ENCODE data around the gene PPP1R1A. TPM values are rescaled to one million over a fixed set of nuclear protein-coding genes. Genes with fewer than 3 reads are reported as not detected.

Gene PPP1R1A
- polyA plus RNA-seq, 1 experiment: not detected

- CTCF ChIA-PET: interaction anchor here (0.8 to 7.6 kb wide), 13 partner anchors 8 to 77 kb away, joined by 3 to 59 read pairs (median 5); partner anchors contain the start of gene PPP1R1A
- DNase-seq (ENCODE audit: low read depth): no peak
- Histone ChIP-seq H3K27me3 (ENCODE audit: control insufficient read depth, insufficient read depth, low read length) (peaks cover 3% of the 10 kb centered on the region), H3K36me3 (ENCODE audit: control insufficient read depth, insufficient read depth, low read length) (no peaks in the 10 kb centered on the region), H3K4me3 (ENCODE audit: low read depth, low read length) (no peak overlapping the region)
- POLR2A ChIA-PET: no interaction called here
- peak; percentile 92 for TF ChIP-seq CTCF (IDR thresholded peaks at IDR 0.05; ENCODE audit: insufficient read depth, low read depth, low read length)
Measured at GRCh38 chr12:54596526-54596946, 8.1 kb upstream of the PPP1R1A start.

GRCh38 chr12:54595471-54595870 lies 7.0 kb upstream of the PPP1R1A start:
- no peak for TF ChIP-seq CTCF (IDR thresholded peaks at IDR 0.05; ENCODE audit: insufficient read depth, low read depth, low read length)
- POLR2A ChIA-PET: no interaction called here
- CTCF ChIA-PET: interaction anchor here (1.1 to 7.6 kb wide), 11 partner anchors 8 to 78 kb away, joined by 3 to 59 read pairs (median 7); partner anchors contain the start of gene PPP1R1A
- H3K27me3 ChIP-seq (ENCODE audit: control insufficient read depth, insufficient read depth, low read length): peaks cover 6% of the 10 kb centered on the region
- no peak for DNase-seq (ENCODE audit: low read depth)
- H3K4me3 ChIP-seq (ENCODE audit: low read depth, low read length): no peak overlapping the region
- H3K36me3 ChIP-seq (ENCODE audit: control insufficient read depth, insufficient read depth, low read length): no peaks in the 10 kb centered on the region

- Histone ChIP-seq H3K4me3 (ENCODE audit: low read depth, low read length) (no peak overlapping the region), H3K36me3 (ENCODE audit: control insufficient read depth, insufficient read depth, low read length) (no peaks in the 10 kb centered on the region), H3K27me3 (ENCODE audit: control insufficient read depth, insufficient read depth, low read length) (peaks cover 19% of the 10 kb centered on the region)
- ChIA-PET CTCF (interaction anchor here (1.5 to 4.8 kb wide), 2 partner anchors 8 to 15 kb away, joined by 4 to 35 read pairs; no protein-coding TSS in a partner anchor), POLR2A (no interaction called here)
- no peak for DNase-seq (ENCODE audit: low read depth)
- TF ChIP-seq CTCF (IDR thresholded peaks at IDR 0.05; ENCODE audit: insufficient read depth, low read depth, low read length): no peak
Measured at GRCh38 chr12:54593725-54594124, 5.3 kb upstream of the PPP1R1A start.

GRCh38 chr12:54593135-54593534 lies 4.7 kb upstream of the PPP1R1A start:
- ChIA-PET POLR2A (no interaction called here), CTCF (interaction anchor here (0.7 to 4.8 kb wide), 5 partner anchors 8 to 39 kb away, joined by 3 to 35 read pairs (median 3); no protein-coding TSS in a partner anchor)
- Histone ChIP-seq H3K36me3 (ENCODE audit: control insufficient read depth, insufficient read depth, low read length) (no peaks in the 10 kb centered on the region), H3K4me3 (ENCODE audit: low read depth, low read length) (no peak overlapping the region), H3K27me3 (ENCODE audit: control insufficient read depth, insufficient read depth, low read length) (peaks cover 21% of the 10 kb centered on the region)
- TF ChIP-seq CTCF (IDR thresholded peaks at IDR 0.05; ENCODE audit: insufficient read depth, low read depth, low read length): no peak
- no peak for DNase-seq (ENCODE audit: low read depth)

GRCh38 chr12:54592316-54592715 lies 3.9 kb upstream of the PPP1R1A start:
- POLR2A ChIA-PET: no interaction called here
- CTCF ChIA-PET: interaction anchor here (1.0 to 4.8 kb wide), 3 partner anchors 8 to 40 kb away, joined by 3 to 35 read pairs (median 3); no protein-coding TSS in a partner anchor
- Histone ChIP-seq H3K27me3 (ENCODE audit: control insufficient read depth, insufficient read depth, low read length) (peaks cover 29% of the 10 kb centered on the region), H3K4me3 (ENCODE audit: low read depth, low read length) (no peak overlapping the region), H3K36me3 (ENCODE audit: control insufficient read depth, insufficient read depth, low read length) (no peaks in the 10 kb centered on the region)
- TF ChIP-seq CTCF (IDR thresholded peaks at IDR 0.05; ENCODE audit: insufficient read depth, low read depth, low read length): no peak
- DNase-seq (ENCODE audit: low read depth): no peak
